Tibial nerve (tissue), 4 donors: ENCODE measurements around the gene RPS19.

Source experiments
- CTCF ChIP-seq, 5 experiments: fragments of 200-600 bp in 3 of 5; fragments of 450-650 bp in 2 of 5; sonication (generic) in 3 of 5; IDR thresholded peaks; one replicate each; pipeline ENCODE4 v1.5.1; 2016 to 2019; ENCODE audit warnings: antibody characterized with exemption in 5 of 5, mild to moderate bottlenecking in 3 of 5, moderate library complexity in 2 of 5
- EP300 ChIP-seq, 2 donors: sonication (generic); formaldehyde crosslinking; IDR thresholded peaks; one replicate each; pipeline ENCODE4 v1.6.1; 2017; ENCODE audit warnings: antibody characterized with exemption in 2 of 2, mild to moderate bottlenecking in 1 of 2

GRCh38 chr19:41821003-41821735 is 38.9 kb upstream of the RPS19 start:
- peak in 4 of 5 experiments; percentile 9 to 48 (median 42) for TF ChIP-seq CTCF (IDR thresholded peaks at IDR 0.05)
- TF ChIP-seq EP300 (IDR thresholded peaks at IDR 0.05) = no peak
